Retina (tissue), 1 donor: ENCODE results near the gene HAPLN3.

ENCODE experiments used
- DNase-seq: peaks from one replicate; pipeline ENCODE4 v3.0.0-alpha.2; 2016

The HAPLN3 gene

DNA sequence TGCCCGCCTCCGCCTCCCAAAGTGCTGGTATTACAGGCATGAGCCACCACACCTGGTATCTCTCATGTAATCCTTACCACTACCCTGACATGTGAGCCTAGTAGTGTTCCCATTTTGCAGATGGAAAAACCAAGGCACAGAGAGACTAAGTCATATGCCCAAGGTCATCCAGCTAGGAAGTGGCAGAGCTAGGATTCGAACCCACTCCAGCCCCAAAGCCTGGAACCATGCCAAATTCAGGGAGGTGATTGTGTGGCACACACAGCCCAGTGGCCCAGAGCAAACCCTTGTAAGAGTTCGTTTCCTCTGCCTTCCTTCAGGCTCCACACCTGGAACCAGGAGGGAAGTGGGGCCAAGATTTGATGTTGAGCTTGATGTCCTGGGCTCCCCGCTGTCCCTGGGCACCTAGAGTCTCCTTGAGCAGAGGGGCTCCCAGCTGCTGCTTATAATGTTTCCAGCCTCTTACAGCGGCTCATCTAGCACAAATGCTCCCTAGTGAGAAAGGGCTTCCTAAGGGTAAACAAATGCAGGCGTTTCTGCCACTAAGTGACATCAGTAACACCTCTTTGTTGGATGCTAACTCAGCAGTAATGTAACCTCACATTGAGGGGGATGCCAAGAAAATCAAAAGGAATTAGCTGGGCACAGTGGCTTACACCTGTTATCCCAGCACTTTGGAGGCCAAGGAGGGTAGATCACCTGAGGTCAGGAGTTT, 3.6 kb downstream of the HAPLN3 start:
- no peak for DNase-seq

GRCh38 chr15:88890495-88890894, 4.8 kb downstream of the HAPLN3 start:
- DNase-seq, result no peak

DNA sequence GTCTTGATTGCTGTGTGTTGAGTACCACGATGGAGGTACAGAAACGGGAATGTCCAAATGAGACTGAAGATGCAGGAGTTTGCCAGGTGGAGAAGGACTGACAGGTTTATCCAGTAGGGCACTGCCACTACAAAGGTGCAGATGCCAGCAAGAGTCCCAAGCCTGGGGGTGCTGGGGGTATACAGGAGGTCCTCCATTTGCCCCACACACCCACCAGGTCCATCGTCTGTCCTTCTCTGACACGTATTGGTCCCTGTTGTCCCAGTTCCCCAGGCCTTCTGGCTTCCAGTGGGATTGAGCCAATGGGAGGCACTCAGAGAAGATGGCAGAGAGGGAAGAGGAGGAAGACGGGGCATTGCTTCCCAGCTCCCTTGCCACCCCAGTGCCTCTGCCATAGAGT, 6.6 kb downstream of the HAPLN3 start:
- DNase-seq, result no peak

GRCh38 chr15:88887068-88887580, 8.2 kb downstream of the HAPLN3 start:
- DNase-seq, result no peak

DNA sequence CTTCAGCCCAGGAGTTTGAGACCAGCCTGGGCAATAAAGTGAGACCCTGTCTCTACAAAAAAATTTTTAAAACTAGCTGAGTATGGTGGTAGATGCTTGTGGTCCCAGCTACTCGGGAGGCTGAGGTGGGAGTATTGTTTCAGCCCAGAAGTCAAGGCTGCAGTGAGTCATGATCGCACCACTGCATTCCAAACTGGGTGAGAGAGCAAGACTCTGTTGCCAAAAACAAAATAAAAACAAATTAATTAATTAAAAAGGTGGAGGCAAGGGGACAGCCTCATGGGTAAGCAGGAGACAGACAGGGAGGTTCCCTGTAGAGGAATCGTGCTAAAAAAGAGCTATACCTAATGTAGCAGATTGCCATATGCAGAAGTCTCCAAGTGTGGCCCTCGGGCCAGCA, 12.6 kb downstream of the HAPLN3 start:
- no peak for DNase-seq

GRCh38 chr15:88881775-88882174, 13.6 kb downstream of the HAPLN3 start:
- DNase-seq, result no peak

GRCh38 chr15:88880944-88881740, 14.2 kb downstream of the HAPLN3 start:
- no peak for DNase-seq

GRCh38 chr15:88878720-88879184, 16.6 kb downstream of the HAPLN3 start:
- peak; percentile 28 for DNase-seq

GRCh38 chr15:88877906-88878305, 17.4 kb downstream of the HAPLN3 start:
- DNase-seq, result no peak

DNA sequence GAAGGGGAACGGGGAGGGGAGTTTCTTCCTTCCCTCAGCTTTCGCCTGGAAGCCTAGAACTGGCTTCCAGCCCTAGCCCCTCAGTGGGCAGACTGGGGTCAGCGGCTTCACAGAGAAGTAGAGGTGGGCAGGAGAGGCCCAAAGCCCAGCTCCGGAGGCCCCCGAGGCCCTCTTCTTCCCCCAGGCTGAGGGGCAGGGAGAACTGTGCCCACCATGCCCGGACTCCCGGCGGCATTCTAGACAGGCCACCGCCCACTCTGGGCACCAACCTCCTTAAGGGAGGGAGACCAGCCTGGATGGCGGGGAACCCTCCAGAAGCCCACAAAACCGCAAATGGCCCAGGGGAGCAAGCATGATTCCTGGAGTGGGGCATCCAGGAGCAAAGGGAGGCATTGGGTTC, 17.9 kb downstream of the HAPLN3 start:
- no peak for DNase-seq

DNA sequence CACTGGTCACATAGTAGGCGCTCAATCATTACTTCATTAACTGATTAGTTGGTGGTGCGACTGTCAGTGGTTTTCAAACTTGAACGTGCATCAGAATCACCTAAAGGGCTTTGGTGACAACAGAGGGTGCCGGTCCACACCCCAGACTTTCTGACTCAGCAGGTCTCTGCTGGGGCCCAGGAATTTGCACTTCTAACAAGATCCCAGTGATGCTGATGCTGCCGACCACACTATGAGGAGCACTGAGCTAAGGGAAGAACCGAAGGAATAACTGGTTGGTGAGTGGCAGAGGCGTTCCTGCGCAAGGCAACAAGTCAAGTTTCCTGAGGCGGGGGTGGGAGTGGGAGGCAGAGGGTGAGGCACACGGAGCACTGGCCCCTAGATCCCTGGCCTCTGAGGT, 18.8 kb downstream of the HAPLN3 start:
- DNase-seq, result no peak

DNA sequence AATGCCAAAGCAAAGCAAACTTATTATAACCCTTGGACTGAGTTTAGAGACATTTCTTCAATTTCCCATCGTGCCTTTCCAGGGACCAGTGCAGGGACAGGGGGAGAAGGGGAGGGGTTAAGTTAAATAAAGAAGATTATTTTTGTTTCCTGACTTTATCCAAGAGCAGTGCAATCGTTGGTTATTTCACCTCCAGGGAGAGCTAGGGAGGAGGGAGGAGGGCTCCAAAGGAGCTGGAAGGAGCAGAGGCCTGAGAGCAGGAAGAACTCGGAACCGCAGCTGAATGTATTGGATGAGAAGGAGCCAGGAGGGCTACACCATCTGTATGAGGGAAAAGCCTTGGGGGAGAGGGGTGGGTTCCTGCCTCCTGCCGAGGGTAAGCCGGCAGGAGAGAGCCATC, 20.7 kb downstream of the HAPLN3 start:
- no peak for DNase-seq

DNA sequence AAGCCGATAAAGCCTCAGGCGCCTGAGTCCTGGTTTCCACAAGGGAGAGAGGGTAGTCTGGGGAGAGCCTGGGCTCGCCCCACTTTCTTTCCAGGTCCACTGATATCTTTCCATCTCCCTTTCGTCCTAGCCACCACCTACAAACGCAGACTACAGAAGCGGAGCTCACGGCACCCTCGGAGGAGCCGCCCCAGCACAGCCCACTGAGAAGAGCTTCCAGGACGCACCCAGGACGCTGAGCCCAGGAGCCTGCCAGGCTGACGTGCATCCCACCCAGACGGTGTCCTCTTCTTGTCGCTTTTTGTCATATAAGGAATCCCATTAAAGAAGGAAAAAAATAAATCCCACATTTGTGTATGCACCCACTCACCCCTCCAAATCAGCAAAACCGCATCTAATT, 21.1 kb downstream of the HAPLN3 start:
- no peak for DNase-seq

GRCh38 chr15:88873786-88874185, 21.6 kb downstream of the HAPLN3 start:
- no peak for DNase-seq

DNA sequence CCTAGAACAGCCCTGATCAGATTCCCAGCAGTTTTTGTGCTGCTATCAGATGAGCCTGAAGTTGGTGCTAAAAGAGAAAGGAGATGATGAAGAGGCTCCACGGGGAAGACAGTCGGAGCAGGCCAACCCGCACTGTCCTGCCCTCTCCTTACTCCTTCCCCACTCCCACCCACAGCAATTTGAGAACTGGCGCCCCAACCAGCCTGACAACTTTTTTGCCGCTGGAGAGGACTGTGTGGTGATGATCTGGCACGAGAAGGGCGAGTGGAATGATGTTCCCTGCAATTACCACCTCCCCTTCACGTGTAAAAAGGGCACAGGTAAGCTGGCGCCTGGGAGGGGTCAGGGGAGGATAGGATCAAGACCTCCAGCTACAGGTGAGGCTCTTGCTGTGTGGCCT, 22.6 kb downstream of the HAPLN3 start:
- no peak for DNase-seq

DNA sequence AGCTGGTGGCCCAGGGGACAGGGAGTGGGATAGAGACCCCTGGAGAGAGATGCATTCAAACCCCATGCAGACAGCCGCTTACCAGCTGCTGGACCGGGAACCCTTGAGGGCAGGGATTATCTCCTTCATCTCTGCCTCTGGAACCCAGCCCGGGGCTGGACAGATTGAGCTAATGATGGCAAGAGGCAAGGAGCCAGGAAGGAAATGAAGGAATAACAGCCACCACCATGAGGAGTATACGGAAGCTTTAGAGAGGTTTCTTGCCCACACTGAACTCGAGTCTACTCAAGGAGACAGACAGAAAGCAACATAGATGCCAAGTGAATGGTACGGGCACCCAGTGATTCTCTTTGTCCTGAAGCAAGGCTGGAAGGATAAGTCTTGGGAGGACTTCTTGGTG, 23.2 kb downstream of the HAPLN3 start:
- no peak for DNase-seq

GRCh38 chr15:88871313-88871712, 24.0 kb downstream of the HAPLN3 start:
- no peak for DNase-seq

DNA sequence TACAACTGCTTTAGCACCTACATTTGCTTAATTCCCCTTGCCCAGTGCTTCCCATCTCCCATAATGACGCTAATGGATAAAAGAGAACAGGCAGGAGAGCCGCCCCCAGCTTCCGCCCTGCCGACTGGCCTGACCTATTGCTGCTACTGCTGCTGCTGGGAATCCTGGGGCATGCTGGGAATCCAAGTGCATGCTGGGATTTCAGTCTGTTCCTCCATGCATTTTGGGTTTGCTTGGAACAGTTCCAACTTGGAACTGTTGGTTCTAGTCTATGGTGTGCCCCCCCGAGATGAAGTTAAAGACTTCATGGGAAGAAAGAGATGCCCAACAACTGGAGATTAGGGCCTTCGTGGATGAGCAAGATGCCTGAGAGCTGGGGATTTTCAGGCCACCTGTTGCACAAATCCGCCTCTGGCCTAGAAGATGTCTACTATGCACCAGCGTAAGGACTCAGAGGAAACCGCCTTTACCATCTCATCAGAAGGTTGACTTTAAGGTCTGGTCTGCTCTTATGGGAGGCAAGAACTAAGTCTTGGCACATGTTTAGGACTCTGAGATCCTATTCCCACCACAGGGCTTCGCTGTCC, 29.0 kb downstream of the HAPLN3 start:
- DNase-seq, result no peak

DNA sequence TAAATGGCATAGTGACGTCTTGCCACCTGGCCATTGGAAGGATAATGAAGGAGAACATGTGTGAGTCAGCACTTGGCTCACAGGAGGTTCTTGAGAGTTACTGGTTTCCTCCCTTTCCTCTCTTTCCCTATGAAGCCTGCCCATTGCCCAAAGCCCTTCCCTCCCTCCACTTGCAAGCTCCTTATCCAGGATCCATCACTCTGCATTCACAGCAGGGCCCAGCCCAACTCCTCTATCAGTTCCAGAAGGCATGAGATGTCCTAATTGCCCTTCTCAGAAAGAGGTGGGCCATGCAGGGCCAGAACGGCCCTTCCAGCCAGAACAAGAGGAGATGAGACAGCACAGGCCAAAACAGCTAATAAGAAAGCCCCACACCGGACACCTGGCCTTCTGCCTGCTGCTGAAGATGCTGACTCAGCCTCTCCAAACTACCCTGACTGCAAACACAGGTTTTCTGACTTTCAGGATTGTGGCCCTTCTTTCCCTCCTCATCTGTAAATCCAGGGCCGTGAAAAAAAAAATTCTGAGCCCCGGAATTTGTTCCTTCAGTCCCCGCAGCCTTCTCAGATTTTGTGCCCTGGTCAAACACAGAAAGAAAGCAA, 29.7 kb downstream of the HAPLN3 start:
- DNase-seq, result no peak

GRCh38 chr15:88864861-88865497, 30.4 kb downstream of the HAPLN3 start:
- DNase-seq, result no peak

- DNase-seq, result no peak
Measured at GRCh38 chr15:88863412-88863811, 31.9 kb downstream of the HAPLN3 start.

- no peak for DNase-seq
Measured at GRCh38 chr15:88860212-88860611, 35.1 kb downstream of the HAPLN3 start.

GRCh38 chr15:88859550-88859949, 35.8 kb downstream of the HAPLN3 start:
- no peak for DNase-seq
